RWPE2 (cell line): Measurements from ENCODE around the gene GMDS.

ENCODE experiments used
- ATAC-seq: fragments of 200-7000 bp; cut with Tn5 transposase; 3 replicates; pipeline ENCODE4 v1.9.1; 2021; ENCODE audit warnings: low read depth
- DNase-seq: peaks from one replicate; pipeline ENCODE4 v3.0.0-alpha.2; 2020; ENCODE audit warnings: low spot score
- H3K27ac ChIP-seq: fragments of 450-650 bp; 2 replicates; pipeline ENCODE4 v1.5.1; 2017; ENCODE audit warnings: mild to moderate bottlenecking; ENCODE audit not compliant: poor library complexity, severe bottlenecking
- H3K27me3 ChIP-seq: fragments of 250-450 bp; sonication (Bioruptor Pico); 2 replicates; pipeline ENCODE4 v1.5.1; 2021; ENCODE audit warnings: mild to moderate bottlenecking, moderate library complexity; ENCODE audit not compliant: insufficient read depth, poor library complexity, severe bottlenecking
- H3K36me3 ChIP-seq: fragments of 250-450 bp; sonication (Bioruptor Pico); 2 replicates; pipeline ENCODE4 v1.5.1; 2020; ENCODE audit warnings: low read depth, mild to moderate bottlenecking, moderate library complexity
- H3K4me1 ChIP-seq: fragments of 250-450 bp; sonication (Bioruptor Pico); 2 replicates; pipeline ENCODE4 v1.5.1; 2021; ENCODE audit warnings: mild to moderate bottlenecking, moderate library complexity; ENCODE audit not compliant: insufficient read depth, poor library complexity, severe bottlenecking
- H3K4me3 ChIP-seq: fragments of 250-450 bp; sonication (Bioruptor Pico); 2 replicates; pipeline ENCODE4 v1.5.1; 2021; ENCODE audit warnings: mild to moderate bottlenecking, moderate library complexity; ENCODE audit not compliant: severe bottlenecking
- H3K9me3 ChIP-seq: fragments of 250-450 bp; sonication (Bioruptor Pico); 2 replicates; pipeline ENCODE4 v1.5.1; 2021; ENCODE audit warnings: mild to moderate bottlenecking, moderate library complexity; ENCODE audit not compliant: severe bottlenecking
- TF ChIP-seq, protein P1 (sequence below): fragments of 450-650 bp; IDR thresholded peaks from one replicate; pipeline ENCODE4 v1.5.1; 2017; ENCODE audit warnings: mild to moderate bottlenecking, moderate library complexity; ENCODE audit not compliant: poor library complexity, severe bottlenecking

GMDS gene

GRCh38 chr6:1871724-1872315 is 373.6 kb downstream of the GMDS start:
- no peak for ATAC-seq
- H3K4me3 ChIP-seq, result no peak overlapping the region
- no peak overlapping the region for H3K27ac ChIP-seq
- TF ChIP-seq, protein P1, sequence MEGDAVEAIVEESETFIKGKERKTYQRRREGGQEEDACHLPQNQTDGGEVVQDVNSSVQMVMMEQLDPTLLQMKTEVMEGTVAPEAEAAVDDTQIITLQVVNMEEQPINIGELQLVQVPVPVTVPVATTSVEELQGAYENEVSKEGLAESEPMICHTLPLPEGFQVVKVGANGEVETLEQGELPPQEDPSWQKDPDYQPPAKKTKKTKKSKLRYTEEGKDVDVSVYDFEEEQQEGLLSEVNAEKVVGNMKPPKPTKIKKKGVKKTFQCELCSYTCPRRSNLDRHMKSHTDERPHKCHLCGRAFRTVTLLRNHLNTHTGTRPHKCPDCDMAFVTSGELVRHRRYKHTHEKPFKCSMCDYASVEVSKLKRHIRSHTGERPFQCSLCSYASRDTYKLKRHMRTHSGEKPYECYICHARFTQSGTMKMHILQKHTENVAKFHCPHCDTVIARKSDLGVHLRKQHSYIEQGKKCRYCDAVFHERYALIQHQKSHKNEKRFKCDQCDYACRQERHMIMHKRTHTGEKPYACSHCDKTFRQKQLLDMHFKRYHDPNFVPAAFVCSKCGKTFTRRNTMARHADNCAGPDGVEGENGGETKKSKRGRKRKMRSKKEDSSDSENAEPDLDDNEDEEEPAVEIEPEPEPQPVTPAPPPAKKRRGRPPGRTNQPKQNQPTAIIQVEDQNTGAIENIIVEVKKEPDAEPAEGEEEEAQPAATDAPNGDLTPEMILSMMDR, result no peak
- H3K27me3 ChIP-seq, result no peaks in the 10 kb centered on the region
- no peak for DNase-seq
- H3K4me1 ChIP-seq, result no peaks in the 10 kb centered on the region
- H3K36me3 ChIP-seq, result no peaks in the 10 kb centered on the region
- H3K9me3 ChIP-seq, result no peaks in the 10 kb centered on the region

- Histone ChIP-seq H3K27ac (no peak overlapping the region), H3K4me1 (no peaks in the 10 kb centered on the region), H3K9me3 (no peaks in the 10 kb centered on the region), H3K4me3 (no peak overlapping the region), H3K36me3 (no peaks in the 10 kb centered on the region), H3K27me3 (no peaks in the 10 kb centered on the region)
- TF ChIP-seq, protein P1, result no peak
- no peak for DNase-seq
- ATAC-seq, result no peak
These were observed 374.5 kb downstream of the GMDS start for GRCh38 chr6:1870932-1871331.

DNA sequence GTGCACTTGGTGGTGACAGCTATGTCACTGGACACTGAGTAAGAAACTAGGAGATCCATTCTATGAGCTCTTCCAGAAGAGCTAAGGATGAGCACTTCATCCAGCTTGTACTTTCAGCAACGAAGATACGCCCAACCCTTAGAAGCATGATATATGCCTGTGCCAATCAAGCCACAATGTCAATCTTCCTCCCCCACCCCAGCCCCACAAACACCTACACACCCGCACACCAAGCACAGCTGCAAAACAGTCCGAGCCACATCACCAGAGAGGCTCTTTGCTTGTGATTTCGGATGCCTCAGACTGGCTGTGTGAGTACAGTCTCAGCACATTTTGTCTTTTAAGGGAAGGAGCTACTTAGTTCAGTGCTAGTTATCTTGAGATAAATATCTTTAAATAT is 375.2 kb downstream of the GMDS start:
- no peaks in the 10 kb centered on the region for H3K36me3 ChIP-seq
- DNase-seq (no peak), ATAC-seq (no peak)
- no peak overlapping the region for H3K27ac ChIP-seq
- H3K9me3 ChIP-seq, result no peaks in the 10 kb centered on the region
- no peaks in the 10 kb centered on the region for H3K27me3 ChIP-seq
- TF ChIP-seq, protein P1, result no peak
- no peaks in the 10 kb centered on the region for H3K4me1 ChIP-seq
- no peak overlapping the region for H3K4me3 ChIP-seq

GRCh38 chr6:1869769-1870168 is 375.6 kb downstream of the GMDS start:
- H3K27ac ChIP-seq, result no peak overlapping the region
- H3K4me1 ChIP-seq, result no peaks in the 10 kb centered on the region
- no peaks in the 10 kb centered on the region for H3K36me3 ChIP-seq
- no peak overlapping the region for H3K4me3 ChIP-seq
- DNase-seq (no peak), ATAC-seq (no peak)
- no peaks in the 10 kb centered on the region for H3K9me3 ChIP-seq
- no peaks in the 10 kb centered on the region for H3K27me3 ChIP-seq
- TF ChIP-seq, protein P1, result no peak

GRCh38 chr6:1869308-1869707 is 376.1 kb downstream of the GMDS start:
- H3K27me3 ChIP-seq, result no peaks in the 10 kb centered on the region
- H3K27ac ChIP-seq, result no peak overlapping the region
- H3K36me3 ChIP-seq, result no peaks in the 10 kb centered on the region
- TF ChIP-seq, protein P1, result no peak
- no peaks in the 10 kb centered on the region for H3K4me1 ChIP-seq
- DNase-seq (no peak), ATAC-seq (no peak)
- H3K4me3 ChIP-seq, result no peak overlapping the region
- no peaks in the 10 kb centered on the region for H3K9me3 ChIP-seq
